Right cardiac atrium (tissue), 5 donors: Measurements from ENCODE around the gene GPC5. TPM values are rescaled to one million over a fixed set of nuclear protein-coding genes. Genes with fewer than 3 reads are reported as not detected.

ENCODE experiments used
- ATAC-seq, 2 donors: fragments of 200-7000 bp; cut with Tn5 transposase; one replicate each; pipeline versions ENCODE4 v1.8.0 to v1.9.1; 2020; ENCODE audit warnings: moderate library complexity in 2 of 2, mild to moderate bottlenecking in 1 of 2
- DNase-seq, 3 donors: peaks; one replicate each; pipeline ENCODE4 v3.0.0-alpha.2; 2020
- H3K27ac ChIP-seq: one replicate; pipeline ENCODE4 v1.5.1; 2013; ENCODE audit warnings: mild to moderate bottlenecking, low read length, control low read depth, moderate library complexity
- H3K27me3 ChIP-seq: one replicate; pipeline ENCODE4 v1.6.1; 2013; ENCODE audit not compliant: control insufficient read depth, insufficient read depth
- H3K4me1 ChIP-seq: one replicate; pipeline ENCODE4 v1.6.1; 2013; ENCODE audit warnings: low read length; ENCODE audit not compliant: control insufficient read depth, insufficient read depth
- H3K4me3 ChIP-seq: one replicate; pipeline ENCODE4 v1.5.1; 2013; ENCODE audit warnings: low read length, control low read depth
- H3K9me3 ChIP-seq: one replicate; pipeline ENCODE4 v1.6.1; 2013; ENCODE audit warnings: low read length; ENCODE audit not compliant: control insufficient read depth
- WGBS: extraction: QIAGEN DNeasy Blood & Tissue Kit; methylation state at CpG from one replicate; pipeline ENCODE4 v1.1.7; 2013; 5-methylcytosine and 5-hydroxymethylcytosine counted together
- intact Hi-C, 4 donors: fragments of 100-400 bp; cut with DNase I; formaldehyde crosslinking; loops; one replicate each; pipeline versions ENCODE4 v1.11.0 to v1.14.0; 2022 to 2023
- polyA plus RNA-seq: library from polyadenylated mRNA; stranded (reverse); fragments of 200-250 nt; gene quantifications from one replicate; pipeline ENCODE4 v1.2.3, GENCODE V29; 2013
- total RNA-seq, 4 donors: library from RNA; stranded (reverse); fragmentation: NEBNext Ultra II Directional; extraction: Animal tissue kit (Norgen Biotek cat#: 25700); gene quantifications; one replicate each; pipeline ENCODE4 v1.2.1, GENCODE V29; 2021
- donor health status: healthy with polysubstance abuse.
- donor health status: DM: no; HTN: yes; CAD: no.
- donor health status: DM: no; HTN: no; CAD: no.
- donor health status: DM: no; HTN: yes; CAD: no; lungs with severe emphysema.
- donor health status: DM: yes; HTN: yes; CAD: no.

Gene GPC5
- total and polyA plus RNA-seq, 5 donors = 0.99 to 4.3 (median 2.6) TPM

GRCh38 chr13:91698308-91698707 is 299.9 kb downstream of the GPC5 start:
- intact Hi-C loops = no loop called here
- no peak for DNase-seq
- 91% methylated on average over 2 of the region's 2 CpGs for WGBS

GRCh38 chr13:91698767-91699166 is 300.3 kb downstream of the GPC5 start:
- intact Hi-C loops = no loop called here
- H3K9me3 ChIP-seq = no peaks in the 10 kb centered on the region
- H3K4me3 ChIP-seq = no peak overlapping the region
- H3K27ac ChIP-seq = no peak overlapping the region
- ATAC-seq (no peak), DNase-seq (no peak)
- H3K27me3 ChIP-seq = no peaks in the 10 kb centered on the region
- WGBS = 66% methylated on average over 3 of the region's 3 CpGs
- H3K4me1 ChIP-seq = no peaks in the 10 kb centered on the region

More at GRCh38 chr13:91698308-91698707, 299.9 kb downstream of the GPC5 start:
- Histone ChIP-seq H3K27ac (no peak overlapping the region), H3K27me3 (no peaks in the 10 kb centered on the region), H3K4me3 (no peak overlapping the region), H3K4me1 (no peaks in the 10 kb centered on the region), H3K9me3 (no peaks in the 10 kb centered on the region)
- ATAC-seq = no peak

- H3K4me1 ChIP-seq = no peaks in the 10 kb centered on the region
- intact Hi-C loops = no loop called here
- ATAC-seq (no peak), DNase-seq (no peak)
- H3K9me3 ChIP-seq = no peaks in the 10 kb centered on the region
- no peaks in the 10 kb centered on the region for H3K27me3 ChIP-seq
- no peak overlapping the region for H3K27ac ChIP-seq
- H3K4me3 ChIP-seq = no peak overlapping the region
Measured at GRCh38 chr13:91699863-91700262, 301.4 kb downstream of the GPC5 start.

- Histone ChIP-seq H3K9me3 (no peaks in the 10 kb centered on the region), H3K4me3 (no peak overlapping the region), H3K27me3 (no peaks in the 10 kb centered on the region), H3K27ac (no peak overlapping the region), H3K4me1 (no peaks in the 10 kb centered on the region)
- intact Hi-C loops = no loop called here
- ATAC-seq = no peak
- no peak for DNase-seq
Measured at GRCh38 chr13:91701975-91702374, 303.6 kb downstream of the GPC5 start.

GRCh38 chr13:91702411-91702810 is 304.0 kb downstream of the GPC5 start:
- 67% methylated on average over 1 of the region's 1 CpG for WGBS
- ATAC-seq (no peak), DNase-seq (no peak)
- H3K4me1 ChIP-seq = no peaks in the 10 kb centered on the region
- H3K27me3 ChIP-seq = no peaks in the 10 kb centered on the region
- no peak overlapping the region for H3K4me3 ChIP-seq
- intact Hi-C loops = no loop called here
- no peaks in the 10 kb centered on the region for H3K9me3 ChIP-seq
- H3K27ac ChIP-seq = no peak overlapping the region

GRCh38 chr13:91704398-91704797 is 306.0 kb downstream of the GPC5 start:
- no peak for DNase-seq
- ATAC-seq = no peak
- intact Hi-C loops = no loop called here
- H3K4me1 ChIP-seq = no peaks in the 10 kb centered on the region
- H3K9me3 ChIP-seq = no peaks in the 10 kb centered on the region
- no peaks in the 10 kb centered on the region for H3K27me3 ChIP-seq
- no peak overlapping the region for H3K4me3 ChIP-seq
- H3K27ac ChIP-seq = no peak overlapping the region
- 77% methylated on average over 3 of the region's 3 CpGs for WGBS

- Histone ChIP-seq H3K27me3 (no peaks in the 10 kb centered on the region), H3K27ac (no peak overlapping the region), H3K9me3 (no peaks in the 10 kb centered on the region), H3K4me1 (no peaks in the 10 kb centered on the region), H3K4me3 (no peak overlapping the region)
- WGBS = 81% methylated on average over 1 of the region's 1 CpG
- no peak for DNase-seq
- intact Hi-C loops = no loop called here
- no peak for ATAC-seq
Measured at GRCh38 chr13:91708558-91708957, 310.1 kb downstream of the GPC5 start.

GRCh38 chr13:91709180-91709579 is 310.8 kb downstream of the GPC5 start:
- H3K9me3 ChIP-seq = no peaks in the 10 kb centered on the region
- H3K4me1 ChIP-seq = no peaks in the 10 kb centered on the region
- intact Hi-C loops = no loop called here
- H3K4me3 ChIP-seq = no peak overlapping the region
- DNase-seq (no peak), ATAC-seq (no peak)
- no peaks in the 10 kb centered on the region for H3K27me3 ChIP-seq
- WGBS = 85% methylated on average over 3 of the region's 3 CpGs
- H3K27ac ChIP-seq = no peak overlapping the region

GRCh38 chr13:91710733-91711132 is 312.3 kb downstream of the GPC5 start:
- WGBS = 81% methylated on average over 3 of the region's 3 CpGs
- Histone ChIP-seq H3K27ac (no peak overlapping the region), H3K4me1 (no peaks in the 10 kb centered on the region), H3K9me3 (no peaks in the 10 kb centered on the region), H3K27me3 (no peaks in the 10 kb centered on the region), H3K4me3 (no peak overlapping the region)
- DNase-seq (no peak), ATAC-seq (no peak)
- intact Hi-C loops = no loop called here

- H3K27ac ChIP-seq = no peak overlapping the region
- no peak for DNase-seq
- intact Hi-C loops = no loop called here
- H3K27me3 ChIP-seq = no peaks in the 10 kb centered on the region
- ATAC-seq = no peak
- 40% methylated on average over 3 of the region's 3 CpGs for WGBS
- H3K9me3 ChIP-seq = no peaks in the 10 kb centered on the region
- no peaks in the 10 kb centered on the region for H3K4me1 ChIP-seq
- H3K4me3 ChIP-seq = no peak overlapping the region
Measured at GRCh38 chr13:91714855-91715254, 316.4 kb downstream of the GPC5 start.

- WGBS = 84% methylated on average over 7 of the region's 7 CpGs
- no peak for ATAC-seq
- H3K9me3 ChIP-seq = no peaks in the 10 kb centered on the region
- no peak for DNase-seq
- H3K4me3 ChIP-seq = no peak overlapping the region
- no peaks in the 10 kb centered on the region for H3K4me1 ChIP-seq
- intact Hi-C loops = no loop called here
- no peaks in the 10 kb centered on the region for H3K27me3 ChIP-seq
- no peak overlapping the region for H3K27ac ChIP-seq
Measured at GRCh38 chr13:91716436-91717065, 318.1 kb downstream of the GPC5 start.

GRCh38 chr13:91719033-91719432 is 320.6 kb downstream of the GPC5 start:
- Histone ChIP-seq H3K4me3 (no peak overlapping the region), H3K4me1 (no peaks in the 10 kb centered on the region), H3K27ac (no peak overlapping the region), H3K9me3 (no peaks in the 10 kb centered on the region), H3K27me3 (no peaks in the 10 kb centered on the region)
- intact Hi-C loops = no loop called here
- DNase-seq = peak in 2 of 3 donors; percentile 14 to 20
- ATAC-seq = peak in 1 of 2 donors; percentile 64
- WGBS = 17% methylated on average over 3 of the region's 3 CpGs
